ENCODE data around the gene TCF7L2.

GRCh38 chr10:113057948-113058522, 108.0 kb downstream of the TCF7L2 start:
- TF ChIP-seq YY1 (IDR thresholded peaks at IDR 0.05; ENCODE audit: insufficient read depth, insufficient read length) (no peak), ZNF274 (IDR thresholded peaks at IDR 0.05; ENCODE audit: low read depth, low read length) (no peak)

Measured in NT2/D1 (cell line).